Non-pigmented ciliary epithelial cell (primary cell): ENCODE results near the gene PPP1R12A.
A peak's percentile ranks its signal among the peaks of the same experiment; 100 is the strongest.

ENCODE experiments used
- DNase-seq: peaks from one replicate; pipeline ENCODE4 v3.0.0-alpha.2; 2010; ENCODE audit warnings: low read depth

The PPP1R12A gene

DNA sequence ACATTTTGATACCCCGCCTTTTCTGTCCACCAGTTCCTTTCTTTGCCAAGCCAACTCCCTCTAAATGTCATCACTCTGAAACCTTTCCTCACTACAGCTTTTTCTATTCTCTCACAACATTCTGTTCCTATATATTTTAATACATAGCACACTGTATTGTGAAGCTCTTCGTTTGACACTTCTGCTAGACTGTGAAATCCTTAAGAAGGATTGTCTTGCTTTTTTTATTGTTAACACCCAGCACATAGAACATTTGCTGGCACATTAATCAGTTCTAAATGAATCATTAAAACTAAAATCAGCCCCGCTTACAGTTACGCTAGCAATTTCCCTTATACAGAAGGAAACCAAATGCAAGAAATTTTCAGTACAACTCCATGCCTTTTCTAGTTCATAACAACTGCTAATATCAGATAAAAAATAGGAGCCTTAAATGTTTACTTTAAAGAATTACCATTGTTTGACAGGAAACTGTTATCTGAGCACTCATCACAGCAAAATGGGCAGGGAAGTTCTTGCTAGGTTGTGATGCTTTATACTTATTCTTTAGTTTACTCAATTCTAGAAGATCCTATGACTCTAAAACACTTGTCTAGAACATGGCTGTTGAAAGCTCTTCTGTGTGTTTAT is 93.5 kb downstream of the PPP1R12A start:
- DNase-seq = no peak

GRCh38 chr12:79838359-79838758 is 96.5 kb downstream of the PPP1R12A start:
- DNase-seq = no peak

DNA sequence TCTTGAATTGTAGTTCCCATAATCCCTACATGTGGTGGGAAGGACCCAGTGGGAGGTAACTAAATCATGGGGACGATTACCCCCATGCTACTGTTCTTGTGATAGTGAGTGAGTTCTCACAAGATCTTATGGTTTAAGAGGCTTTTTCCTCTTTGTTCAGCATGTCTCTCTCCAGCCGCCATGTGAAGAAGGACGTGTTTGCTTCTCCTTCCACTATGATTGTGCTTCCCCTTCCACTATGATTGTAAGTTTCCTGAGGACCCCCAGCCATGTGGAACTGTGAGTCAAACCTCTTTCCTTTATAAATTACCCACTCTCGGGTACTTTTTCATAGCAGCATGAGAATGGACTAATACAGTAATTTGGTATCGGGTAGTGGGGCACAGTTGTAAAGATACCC is 97.3 kb downstream of the PPP1R12A start:
- no peak for DNase-seq

GRCh38 chr12:79835377-79835843 is 99.5 kb downstream of the PPP1R12A start:
- no peak for DNase-seq

- no peak for DNase-seq
Measured at GRCh38 chr12:79834712-79835376, 100.1 kb downstream of the PPP1R12A start.

- DNase-seq = no peak
Measured at GRCh38 chr12:79830440-79830839, 104.5 kb downstream of the PPP1R12A start.

DNA sequence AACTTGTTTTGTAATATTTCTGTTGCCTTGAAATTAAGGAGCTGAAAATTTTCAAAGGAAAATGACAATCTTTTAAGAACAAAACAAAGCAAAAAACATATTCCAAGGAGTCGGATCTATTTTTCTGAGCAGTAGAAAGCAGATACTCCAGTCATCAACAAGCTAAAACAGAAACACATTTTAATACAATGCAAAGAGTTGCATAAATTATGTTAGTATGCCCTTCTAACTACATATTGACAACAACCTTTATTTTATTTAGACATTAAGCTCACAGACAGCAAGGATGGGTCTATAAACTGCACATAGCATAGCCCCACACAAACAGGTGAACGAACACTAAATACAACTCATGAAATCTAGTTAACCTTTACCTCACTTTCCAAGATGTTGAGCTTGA is 106.0 kb downstream of the PPP1R12A start:
- DNase-seq = no peak

DNA sequence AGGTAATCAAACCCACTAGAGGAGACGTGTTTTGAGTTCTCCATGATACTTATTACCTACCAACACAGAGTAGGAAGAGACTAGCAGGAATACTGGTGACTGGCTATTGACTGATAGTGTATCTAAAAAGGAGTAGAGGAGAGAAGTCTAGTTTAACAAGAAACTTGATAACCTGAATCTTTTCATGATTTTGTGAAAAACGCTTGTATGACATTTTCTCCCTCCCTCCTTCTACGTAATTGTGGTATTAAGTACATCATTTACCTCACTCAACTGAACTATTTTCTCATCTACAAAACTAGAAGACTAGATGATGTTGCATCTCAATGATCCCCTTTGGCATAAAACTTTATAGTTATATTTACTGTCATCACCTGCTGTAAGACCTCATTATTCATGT is 107.4 kb downstream of the PPP1R12A start:
- DNase-seq = no peak

- no peak for DNase-seq
Measured at GRCh38 chr12:79826267-79827128, 108.4 kb downstream of the PPP1R12A start.

- no peak for DNase-seq
Measured at GRCh38 chr12:79822475-79822874, 112.4 kb downstream of the PPP1R12A start.

- DNase-seq = no peak
Measured at GRCh38 chr12:79818856-79819255, 116.0 kb downstream of the PPP1R12A start.

DNA sequence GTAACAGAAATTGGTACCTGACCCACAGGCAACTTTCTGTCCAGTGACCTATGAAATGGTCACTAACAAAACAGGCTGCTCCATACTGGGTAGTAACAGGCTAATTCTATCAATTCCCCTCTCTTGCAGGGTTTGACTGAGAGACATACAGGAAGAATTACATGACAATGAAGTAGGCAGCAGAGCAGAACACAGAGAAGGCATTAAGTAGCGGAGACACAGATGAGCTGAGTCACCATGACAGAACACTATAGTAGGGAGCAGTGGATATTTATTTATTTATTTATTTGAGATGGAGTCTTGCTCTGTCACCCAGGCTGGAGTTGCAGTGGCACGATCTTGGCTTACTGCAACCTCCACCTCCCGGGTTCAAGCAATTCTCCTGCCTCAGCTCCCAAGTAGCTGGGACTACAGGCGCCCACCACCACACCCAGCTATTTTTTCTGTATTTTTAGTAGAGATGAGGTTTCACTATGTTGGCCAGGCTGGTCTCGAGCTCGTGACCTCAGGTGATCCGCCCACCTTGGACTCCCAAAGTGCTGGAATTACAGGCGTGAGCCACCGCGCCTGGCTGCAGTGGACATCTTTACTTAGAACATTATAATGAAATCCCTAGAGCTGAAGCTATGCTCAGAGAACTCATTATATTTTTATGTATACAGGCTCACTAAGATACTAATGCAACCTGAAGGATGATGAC is 150.4 kb downstream of the PPP1R12A start:
- peak; percentile 27 for DNase-seq

DNA sequence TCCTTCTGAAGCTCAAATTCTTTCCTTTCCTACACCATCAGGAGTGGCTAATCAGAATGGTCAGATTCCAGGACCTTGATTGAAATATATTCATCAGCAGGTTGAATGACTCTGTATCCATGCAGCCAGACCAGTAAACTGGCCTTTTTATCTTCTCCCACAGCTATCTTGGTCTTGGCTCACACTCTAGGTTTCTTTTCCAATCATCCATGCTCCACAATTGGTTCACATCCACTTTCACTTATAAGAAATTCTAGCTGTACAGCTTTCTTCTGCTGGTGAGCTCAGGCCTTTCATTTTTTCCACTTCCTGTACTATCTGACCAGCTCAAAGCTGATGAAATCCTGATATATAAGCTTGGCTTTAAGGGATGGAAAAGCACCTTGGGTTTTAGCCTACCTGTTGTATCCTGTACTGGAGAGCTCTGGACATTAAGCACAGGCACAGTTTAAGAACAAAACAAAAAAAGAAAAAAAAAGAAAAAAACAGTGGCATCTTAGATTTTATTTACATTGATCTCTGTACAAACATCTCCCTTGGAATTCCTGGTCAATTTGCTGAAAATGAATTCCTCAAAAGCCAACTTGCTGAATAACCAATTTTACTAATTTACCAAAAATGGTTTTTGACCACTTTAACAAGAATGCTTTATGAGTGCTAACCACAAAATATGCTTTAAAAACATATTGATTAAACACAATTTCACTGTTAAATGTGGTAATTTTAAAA is 152.6 kb downstream of the PPP1R12A start:
- peak; percentile 22 for DNase-seq

GRCh38 chr12:79778802-79779448 is 156.0 kb downstream of the PPP1R12A start:
- no peak for DNase-seq

- peak; percentile 41 for DNase-seq
Measured at GRCh38 chr12:79776111-79776510, 158.8 kb downstream of the PPP1R12A start.

DNA sequence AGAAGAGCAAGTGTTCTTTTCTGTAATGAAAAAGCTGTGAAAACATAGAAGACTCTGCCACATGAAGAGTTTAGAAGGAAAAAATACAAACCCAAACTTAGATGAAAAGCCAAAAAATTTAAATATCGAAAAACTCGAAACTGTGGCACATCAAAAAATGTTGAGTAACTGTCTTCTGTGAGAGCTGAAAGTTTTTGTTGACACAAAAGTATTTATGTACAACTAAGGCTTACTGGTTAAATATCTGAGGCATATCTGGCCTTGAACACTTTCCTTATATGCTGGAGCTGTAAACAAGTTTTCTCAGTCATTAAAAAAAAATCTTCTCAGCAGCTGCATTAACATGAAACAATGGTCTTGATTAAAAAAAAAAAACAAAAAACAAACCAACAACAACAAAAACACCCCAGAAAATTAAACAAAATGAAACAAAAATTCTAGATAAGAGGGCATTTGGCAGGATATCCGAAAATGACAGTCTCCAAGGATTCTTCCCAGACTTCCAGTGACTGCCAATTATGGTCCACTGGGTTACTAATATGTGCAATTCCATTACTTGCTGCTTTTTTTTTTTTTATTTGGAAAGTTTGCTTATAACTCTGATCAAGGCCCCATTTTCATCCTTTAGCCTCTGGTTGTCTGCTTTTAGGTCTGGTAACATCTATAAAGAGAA is 159.4 kb downstream of the PPP1R12A start:
- no peak for DNase-seq

GRCh38 chr12:79773896-79774295 is 161.0 kb downstream of the PPP1R12A start:
- DNase-seq = no peak

- DNase-seq = no peak
Measured at GRCh38 chr12:79769860-79770485, 164.9 kb downstream of the PPP1R12A start.

DNA sequence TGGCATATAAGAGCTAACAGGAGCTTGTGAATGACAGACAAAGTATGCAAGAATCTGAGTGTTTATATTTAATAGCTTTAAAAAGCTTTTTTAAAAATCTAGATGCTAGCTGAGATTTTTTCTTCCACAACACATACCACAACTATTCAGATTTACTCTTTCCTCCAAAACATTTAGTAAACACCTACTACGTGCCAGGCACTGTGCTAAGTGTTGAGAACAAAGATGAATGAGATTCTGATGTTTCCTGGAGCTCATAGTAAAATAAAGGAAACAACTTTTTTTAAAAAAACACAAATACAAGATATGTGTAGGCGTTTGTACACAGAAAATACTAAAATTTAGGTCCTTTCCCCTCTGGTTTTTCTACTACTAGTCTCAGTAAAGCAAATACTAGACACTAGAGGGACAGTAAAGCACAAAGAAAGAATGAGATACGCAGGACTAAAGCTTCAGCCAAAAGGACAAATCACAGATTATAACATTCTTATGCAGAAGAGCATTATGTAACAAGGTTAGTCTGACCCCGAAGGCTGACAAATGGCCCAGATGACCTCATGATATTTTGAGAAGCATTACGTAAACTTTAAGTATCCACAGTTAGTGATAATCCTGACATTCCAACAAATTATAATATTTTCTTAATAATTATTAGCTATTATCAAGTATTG is 165.6 kb downstream of the PPP1R12A start:
- DNase-seq = no peak
